ENCODE results near the gene COL18A1.

The COL18A1 gene

DNA sequence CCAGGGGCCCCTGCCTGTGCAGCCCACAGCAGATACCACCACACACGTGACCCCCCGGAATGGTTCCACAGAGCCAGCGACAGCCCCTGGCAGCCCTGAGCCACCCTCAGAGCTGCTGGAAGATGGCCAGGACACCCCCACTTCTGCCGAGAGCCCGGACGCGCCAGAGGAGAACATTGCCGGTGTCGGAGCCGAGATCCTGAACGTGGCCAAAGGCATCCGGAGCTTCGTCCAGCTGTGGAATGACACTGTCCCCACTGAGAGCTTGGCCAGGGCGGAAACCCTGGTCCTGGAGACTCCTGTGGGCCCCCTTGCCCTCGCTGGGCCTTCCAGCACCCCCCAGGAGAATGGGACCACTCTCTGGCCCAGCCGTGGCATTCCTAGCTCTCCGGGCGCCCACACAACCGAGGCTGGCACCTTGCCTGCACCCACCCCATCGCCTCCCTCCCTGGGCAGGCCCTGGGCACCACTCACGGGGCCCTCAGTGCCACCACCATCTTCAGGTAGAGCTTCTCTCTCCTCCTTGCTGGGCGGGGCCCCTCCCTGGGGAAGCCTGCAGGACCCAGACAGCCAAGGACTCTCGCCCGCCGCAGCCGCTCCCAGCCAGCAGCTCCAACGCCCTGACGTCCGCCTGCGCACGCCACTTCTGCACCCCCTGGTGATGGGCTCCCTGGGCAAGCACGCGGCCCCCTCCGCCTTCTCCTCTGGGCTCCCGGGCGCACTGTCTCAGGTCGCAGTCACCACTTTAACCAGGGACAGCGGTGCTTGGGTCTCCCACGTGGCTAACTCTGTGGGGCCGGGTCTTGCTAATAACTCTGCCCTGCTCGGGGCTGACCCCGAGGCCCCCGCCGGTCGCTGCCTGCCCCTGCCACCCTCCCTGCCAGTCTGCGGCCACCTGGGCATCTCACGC is 51.0 kb downstream of the COL18A1 start:
- no peak for DNase-seq (ENCODE audit: low spot score)

DNA sequence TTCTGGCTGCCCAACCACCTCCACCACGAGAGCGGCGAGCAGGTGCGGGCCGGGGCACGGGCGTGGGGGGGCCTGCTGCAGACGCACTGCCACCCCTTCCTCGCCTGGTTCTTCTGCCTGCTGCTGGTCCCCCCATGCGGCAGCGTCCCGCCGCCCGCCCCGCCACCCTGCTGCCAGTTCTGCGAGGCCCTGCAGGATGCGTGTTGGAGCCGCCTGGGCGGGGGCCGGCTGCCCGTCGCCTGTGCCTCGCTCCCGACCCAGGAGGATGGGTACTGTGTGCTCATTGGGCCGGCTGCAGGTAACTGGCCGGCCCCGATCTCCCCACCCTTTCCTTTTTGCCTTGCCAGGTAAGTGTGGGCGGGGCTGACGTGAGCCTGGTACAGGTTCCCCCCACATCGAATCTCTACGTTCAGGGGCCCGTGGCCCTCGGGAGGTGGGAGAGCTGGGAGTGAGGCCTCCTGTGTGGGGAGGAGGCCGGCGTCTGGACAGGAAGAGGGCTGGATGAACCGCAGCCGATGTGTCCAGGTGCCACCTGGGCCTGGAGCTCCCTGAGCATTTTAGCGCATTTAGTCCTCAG is 51.7 kb downstream of the COL18A1 start:
- DNase-seq (ENCODE audit: low spot score), result no peak

DNA sequence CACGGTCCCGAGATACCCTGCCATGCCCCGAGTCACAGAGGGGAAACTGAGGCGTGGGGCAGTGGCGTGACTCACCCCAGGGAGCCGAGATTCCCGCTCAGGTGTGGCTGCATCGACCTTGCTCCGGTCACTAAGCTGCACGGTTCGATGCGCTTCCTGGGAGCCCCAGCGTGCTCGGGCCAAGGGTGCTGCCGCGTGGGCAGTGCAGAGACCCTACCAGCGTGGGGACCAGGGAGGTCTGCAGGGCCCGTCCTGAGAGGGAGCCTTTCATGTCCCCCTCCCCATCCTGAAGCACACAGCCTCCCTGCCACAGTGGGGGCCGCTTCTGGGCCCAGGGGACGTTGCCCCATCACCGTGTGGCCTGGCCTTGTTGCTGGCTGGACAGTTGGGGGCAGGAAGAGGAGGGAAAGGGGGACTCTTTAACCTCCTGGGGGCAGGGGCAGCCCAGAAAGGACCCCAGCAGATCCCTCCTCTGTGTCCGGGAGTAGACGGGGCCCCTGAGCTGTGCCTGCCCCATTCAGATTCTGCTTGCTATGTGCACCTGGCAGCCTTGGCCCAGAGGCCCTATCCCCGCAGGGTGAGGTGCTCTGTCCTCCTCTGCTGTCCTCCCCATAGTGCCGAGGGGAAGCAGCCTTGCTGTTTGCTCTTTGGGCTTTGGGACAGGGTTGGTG is 52.3 kb downstream of the COL18A1 start:
- no peak for DNase-seq (ENCODE audit: low spot score)

DNA sequence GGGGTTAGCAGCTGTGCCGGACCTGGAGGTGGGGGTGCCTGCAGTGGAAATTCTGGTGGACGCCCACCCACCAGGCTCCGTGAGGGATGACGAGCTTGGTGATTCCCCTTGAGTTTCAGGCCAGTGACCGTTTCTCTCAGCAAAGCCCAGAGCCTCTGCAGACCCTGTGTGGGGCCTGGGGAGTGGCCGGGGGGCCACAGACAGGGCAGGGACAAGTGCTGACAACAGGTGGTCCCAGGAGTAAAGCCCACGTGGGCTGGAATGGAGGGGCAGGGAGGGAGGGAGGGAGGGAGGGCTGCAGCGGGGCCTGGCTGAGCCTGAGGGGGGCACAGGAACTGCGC is 52.8 kb downstream of the COL18A1 start:
- DNase-seq (ENCODE audit: low spot score), result no peak

DNA sequence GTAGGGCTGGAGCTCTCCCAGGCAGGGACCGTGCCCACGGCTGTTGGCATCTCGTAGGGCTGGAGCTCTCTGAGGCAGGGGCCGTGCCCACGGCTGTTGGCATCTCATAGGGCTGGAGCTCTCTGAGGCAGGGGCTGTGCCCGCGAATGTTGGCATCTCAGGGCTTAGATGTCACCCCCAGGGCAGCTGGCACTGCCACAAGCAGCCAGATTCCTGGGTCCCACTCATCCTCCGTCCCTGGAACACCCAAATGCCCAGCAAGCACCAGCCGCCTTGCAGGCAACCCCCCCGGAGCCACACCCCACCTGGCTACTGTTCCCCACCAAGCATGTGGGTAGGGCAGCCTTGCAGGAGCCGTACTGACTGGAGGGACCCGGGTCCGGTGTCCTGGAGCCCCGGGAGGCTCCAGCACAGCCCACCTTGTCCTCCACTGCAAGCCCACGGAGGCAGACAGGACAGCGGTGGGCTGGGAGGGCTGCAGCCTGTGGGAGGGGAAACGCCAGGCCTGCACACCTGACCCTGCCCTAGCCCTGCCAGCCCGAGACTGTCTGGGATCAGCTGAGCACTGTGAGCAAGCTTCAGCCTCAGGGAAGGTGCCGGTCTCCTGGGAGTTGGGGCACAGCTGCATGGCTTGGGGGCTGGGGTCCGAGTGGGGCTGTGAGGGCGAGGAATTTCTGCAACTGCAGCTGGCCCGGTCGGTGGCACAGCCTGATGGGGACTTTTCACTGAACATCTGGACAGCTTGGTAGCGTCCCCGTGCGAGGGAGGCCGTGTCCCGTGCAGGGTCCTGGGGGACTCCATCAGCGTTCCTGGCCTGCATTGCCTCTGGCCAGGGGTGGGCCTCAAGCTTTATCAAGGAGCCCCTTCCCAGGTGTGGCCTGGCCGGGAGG is 53.6 kb downstream of the COL18A1 start:
- DNase-seq (ENCODE audit: low spot score), result no peak

DNA sequence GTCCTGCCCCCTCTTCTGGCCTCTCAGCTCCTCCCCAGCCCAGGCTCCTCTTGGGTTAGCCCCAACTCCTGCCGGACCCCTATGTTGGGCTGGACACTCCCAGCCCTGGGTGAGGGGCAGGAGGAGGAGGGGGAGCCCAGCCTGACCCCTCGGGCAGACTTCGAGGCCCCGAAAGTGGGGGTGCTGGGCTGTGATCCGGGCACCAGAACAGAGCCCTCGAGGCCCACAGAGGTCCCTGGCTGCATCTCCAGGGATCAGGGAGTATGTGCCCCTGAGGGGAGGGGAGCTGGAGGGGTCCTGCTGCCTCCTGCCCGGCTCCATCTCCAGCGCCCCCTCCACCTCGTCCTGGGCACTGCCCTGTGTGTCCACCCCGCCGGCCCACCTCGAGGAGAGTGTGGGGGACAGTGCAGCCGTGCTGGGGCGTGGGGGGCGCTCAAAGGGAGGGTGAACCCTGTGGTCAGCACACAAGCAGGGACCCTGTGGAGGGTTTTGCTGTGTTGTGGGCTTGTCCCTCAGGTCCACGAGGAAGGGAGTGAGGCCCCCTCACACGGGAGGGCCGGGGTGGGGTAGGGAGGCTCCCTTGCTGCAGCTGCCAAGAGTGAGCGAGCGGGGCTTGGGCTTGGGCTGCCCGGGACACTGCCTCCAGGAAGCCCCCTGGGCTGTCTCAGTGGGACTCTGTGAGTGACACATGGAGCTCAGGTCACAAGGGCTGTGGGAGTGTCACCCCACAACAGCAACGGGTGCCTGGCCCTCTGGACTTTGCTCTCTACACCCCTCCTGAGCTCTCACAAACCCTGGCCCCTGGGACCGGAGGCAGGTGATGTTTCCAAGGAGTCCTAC is 54.4 kb downstream of the COL18A1 start:
- no peak for DNase-seq (ENCODE audit: low spot score)

DNA sequence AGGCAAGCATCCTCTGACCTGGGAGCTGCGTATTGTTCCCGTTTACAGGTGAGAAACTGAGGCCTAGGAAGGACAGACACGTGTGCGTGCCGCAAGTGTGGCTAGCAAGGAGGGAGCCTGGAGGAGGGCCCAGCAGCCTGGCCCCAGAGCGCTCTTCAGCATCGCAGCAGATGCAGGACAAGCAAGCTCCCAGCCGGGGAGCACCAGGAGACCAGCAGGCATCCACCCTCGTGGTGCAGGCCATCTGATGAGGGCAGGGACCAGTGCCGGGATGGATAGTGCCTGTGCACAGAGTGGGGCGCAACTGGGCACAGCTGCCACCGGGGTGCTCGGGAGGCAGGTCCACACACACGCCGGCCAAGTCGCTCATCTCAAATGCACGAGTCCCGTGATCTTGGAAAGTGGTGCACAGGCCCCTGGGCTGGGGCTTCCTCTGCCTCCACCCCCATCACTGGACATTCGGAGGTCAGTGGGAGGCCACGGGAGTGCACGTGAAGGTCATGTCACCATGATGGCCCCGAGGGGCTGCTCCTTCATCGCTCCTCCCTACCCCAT is 55.1 kb downstream of the COL18A1 start:
- DNase-seq (ENCODE audit: low spot score), result no peak

DNA sequence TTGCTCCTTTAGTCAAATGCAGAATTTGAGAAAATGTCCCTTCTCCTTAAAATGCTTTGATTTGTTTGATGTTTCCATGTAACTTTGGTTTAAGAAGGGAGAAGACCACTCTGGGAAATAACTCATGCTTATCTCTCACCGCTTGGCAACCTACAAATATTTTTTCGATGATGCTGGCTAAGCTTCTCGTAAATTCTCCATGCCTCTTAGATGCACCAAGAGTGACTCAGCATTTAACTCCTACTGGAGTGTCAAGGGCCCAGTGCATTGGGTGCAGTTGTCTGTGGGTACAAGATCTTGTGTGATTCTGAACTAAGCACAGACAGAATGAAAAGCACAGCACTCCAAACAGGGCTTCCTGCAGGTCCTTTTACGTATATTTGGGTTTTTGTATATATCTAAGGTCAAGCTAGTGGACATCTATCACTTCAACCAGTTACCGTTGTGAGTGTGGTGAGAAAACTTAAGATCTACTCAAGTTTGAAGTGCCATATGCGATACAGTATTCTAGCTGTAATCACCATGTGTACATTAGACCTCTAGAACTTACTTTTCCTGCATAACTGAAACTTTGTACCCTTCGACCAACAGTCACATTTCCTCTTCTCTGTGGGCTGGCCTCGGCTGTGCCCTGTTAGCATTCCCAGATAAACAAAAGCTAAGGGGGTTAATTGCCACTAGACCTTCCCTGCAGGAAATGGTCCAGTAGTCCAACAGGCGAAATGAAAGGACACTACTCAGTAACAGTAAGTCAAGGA is 55.8 kb downstream of the COL18A1 start:
- no peak for DNase-seq (ENCODE audit: low spot score)

DNA sequence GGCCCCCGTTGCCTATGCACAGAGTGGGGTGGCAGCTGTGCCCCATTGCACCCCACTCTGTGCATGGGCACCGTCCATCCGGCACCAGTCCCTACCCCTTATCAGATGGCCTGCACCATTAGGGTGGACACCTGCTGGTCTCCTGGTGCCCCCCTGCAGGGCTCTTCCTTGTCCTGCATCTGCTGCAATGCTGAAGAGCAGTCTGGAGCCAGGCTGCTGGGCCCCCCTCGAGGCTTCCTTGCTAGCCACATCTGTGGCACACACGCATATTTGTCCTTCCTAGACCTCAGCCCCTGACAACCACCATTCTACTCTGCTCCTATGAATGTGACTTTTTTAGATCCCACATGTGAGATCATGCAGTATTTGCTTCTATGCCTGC is 56.4 kb downstream of the COL18A1 start:
- DNase-seq (ENCODE audit: low spot score), result no peak

DNA sequence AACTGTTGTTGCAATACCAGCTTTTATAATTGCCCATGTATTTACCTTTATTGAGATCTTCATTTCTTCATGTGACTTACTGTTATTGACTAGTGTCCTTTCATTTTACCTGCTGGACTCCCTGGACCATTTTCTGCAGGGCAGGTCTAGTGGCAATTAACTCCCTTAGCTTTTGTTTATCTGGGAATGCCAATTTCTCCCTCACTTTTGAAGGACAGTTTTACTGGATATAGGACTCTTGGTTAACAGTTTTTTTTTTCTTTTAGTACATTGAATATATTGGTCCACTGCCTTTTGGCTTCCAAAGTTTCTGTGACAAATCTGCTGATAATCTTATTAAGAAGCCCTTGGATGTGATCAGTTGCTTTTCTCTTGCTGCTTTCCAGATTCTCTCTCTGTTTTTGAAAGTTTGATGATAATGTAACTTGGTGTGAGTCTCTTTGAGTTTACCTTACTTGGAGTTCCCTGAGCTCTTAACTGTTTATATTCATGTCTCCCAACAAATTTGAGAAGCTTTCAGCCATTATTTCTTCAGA is 56.9 kb downstream of the COL18A1 start:
- DNase-seq (ENCODE audit: low spot score), result no peak

DNA sequence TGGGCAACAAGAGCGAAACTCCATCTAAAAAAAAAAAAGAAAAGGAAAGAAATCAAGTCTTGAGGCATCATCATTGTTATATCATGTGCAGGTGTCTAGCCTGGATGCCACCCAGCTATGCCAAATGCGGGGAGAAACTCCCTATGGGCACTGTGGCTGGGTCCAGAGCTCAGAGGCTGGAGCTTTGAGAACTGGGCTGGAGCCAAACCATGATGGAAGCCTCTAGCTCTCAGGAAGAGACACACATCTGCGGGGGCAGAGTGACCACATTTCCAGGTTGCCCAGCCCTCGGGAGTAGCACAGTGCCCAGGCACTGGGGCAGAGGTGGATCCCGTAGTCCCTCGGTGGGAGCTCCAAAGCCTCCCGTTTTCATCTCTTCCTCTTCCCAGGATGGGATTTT is 58.9 kb downstream of the COL18A1 start:
- no peak for DNase-seq (ENCODE audit: low spot score)

DNA sequence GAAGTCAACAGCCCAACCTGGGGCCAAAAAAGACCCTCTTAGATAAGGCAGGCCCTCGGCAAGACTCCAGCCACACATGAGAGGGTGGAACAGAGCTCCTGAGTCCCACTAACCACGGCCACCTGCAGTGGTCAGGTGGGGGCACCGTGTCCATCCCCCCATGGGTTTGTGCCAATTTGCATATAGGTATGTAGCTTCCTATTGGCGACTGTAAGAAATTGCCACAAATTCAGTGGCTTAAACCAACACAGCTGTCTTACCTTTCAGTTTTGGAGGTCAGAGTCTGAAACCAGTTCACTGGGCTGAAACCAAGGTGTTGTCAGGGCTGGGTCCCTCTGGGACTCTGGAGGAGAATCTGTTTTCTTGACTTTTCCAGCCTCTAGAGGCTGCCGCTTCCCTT is 59.3 kb downstream of the COL18A1 start:
- DNase-seq (ENCODE audit: low spot score), result no peak

DNA sequence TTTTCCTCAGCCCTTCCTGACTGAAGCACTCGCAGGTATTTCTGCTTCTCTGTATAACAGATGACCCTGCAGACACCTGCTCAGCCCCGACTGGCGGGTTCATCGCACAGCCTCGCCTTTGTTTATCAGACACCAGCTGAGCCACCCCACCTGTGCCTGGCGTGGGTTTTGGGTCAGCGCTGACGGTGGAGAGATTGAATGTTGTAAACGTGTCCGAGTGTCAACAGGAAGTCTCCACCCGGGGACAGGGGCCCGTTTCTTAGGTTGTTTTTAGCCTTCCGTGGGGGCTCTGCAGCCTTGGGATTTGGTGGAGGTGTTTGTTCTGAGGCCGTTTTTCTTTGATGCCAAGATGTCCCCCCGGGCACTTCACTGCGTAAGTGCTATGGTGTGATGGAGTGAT is 60.1 kb downstream of the COL18A1 start:
- no peak for DNase-seq (ENCODE audit: low spot score)

DNA sequence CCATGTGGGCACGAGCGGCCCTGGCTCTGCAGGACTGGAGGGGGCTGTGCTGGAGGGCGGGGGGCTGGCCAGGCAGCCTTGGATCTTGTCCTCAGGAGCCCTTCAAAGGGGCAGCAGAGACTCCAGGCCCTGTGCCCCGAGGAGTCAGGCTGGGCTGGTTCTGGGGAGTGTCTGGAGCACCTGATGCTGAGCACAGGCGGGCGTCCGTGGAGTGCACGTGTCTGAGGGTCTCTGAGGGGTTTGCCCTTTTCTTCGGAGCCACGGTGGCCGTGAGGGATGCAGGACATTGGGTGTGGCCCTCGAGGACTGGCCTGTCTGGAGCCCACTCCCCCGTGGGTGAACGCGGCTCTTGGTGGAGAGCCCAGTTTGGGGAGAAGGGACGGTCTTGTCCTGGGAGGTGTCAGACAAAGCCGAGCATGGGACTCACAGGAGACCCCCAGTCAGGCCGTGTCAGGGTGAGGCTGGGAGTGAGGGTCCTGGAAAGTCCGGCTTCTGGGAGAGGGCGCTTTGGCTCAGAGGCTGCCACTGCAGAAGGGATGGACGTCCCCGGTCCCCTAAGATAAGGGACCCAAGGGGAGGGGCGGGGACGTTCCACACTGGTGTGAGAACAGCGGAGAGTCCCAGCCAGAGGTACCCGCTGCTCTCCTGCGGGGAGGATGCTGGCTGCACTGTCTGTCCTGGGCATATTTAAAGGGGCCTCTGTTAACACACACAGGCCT is 60.8 kb downstream of the COL18A1 start:
- no peak for DNase-seq (ENCODE audit: low spot score)

DNA sequence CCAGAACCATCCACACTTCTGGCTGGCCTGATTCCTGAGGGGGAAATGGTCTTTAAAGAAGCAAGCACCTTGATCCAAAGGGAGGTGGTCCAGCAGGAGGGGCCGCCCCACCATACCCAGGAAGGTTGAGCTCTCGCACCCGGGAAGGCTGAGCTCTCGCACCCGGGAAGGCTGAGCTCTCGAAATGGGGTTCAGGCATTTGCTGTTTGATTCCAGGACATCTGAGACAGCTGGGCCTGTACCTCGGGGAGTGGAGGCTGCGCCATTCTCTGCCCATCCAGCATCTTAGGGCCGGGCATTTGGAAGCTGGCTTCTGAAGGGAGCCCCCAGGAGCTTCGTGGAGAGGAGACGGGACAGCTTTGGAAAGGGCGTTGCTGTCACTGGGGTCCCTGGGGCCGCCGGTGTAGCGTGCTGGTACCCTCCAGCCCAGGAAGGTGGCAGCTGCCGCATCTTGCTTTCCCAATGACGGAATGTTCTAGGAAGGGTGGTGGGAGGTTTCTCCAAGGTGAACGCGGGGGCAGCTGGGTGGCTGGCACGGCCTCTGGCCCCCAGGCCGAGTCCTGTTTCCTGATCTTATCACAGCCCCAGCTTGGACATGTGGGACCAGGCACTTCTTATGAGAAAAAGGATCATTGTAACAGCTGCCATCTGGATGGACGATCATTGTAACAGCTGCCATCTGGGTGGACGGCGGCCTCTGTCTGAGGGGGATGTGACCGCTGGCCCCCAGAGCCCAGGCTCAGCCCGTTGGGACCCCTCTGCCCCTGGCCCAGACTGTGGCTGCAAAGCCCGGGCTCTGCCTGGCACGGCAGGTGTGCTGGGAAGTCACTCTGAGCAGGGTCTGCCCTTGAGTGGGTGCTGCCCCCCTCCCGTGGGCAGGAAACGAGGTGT is 61.6 kb downstream of the COL18A1 start:
- DNase-seq (ENCODE audit: low spot score), result no peak

DNA sequence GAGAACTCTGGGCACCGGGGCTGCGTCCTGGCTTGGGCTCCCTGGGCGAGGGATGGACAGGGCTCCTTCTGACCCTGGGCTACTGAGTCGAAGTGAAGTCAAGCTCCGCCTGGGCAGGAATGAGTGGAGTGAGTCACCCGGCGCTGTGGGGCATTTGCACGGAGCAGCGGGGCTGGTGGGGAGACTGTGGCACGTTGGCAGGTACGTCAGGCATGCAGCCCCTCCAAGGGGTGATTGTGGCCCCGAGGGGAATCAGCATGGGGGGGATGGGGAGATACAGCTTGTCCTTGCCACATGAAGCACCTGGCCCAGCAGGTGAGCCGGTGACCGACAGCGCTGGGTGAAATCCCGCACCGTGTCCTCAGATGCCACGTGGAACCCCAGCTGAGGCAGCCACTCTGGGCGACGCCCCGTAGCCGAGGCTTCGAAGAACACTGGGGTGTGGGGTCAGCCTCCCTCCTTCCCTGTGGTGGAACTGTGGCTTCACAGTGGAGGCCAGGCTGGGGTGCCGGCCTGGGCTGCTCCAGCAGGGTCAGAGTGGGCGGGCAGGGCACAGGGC is 62.3 kb downstream of the COL18A1 start:
- DNase-seq (ENCODE audit: low spot score), result no peak

DNA sequence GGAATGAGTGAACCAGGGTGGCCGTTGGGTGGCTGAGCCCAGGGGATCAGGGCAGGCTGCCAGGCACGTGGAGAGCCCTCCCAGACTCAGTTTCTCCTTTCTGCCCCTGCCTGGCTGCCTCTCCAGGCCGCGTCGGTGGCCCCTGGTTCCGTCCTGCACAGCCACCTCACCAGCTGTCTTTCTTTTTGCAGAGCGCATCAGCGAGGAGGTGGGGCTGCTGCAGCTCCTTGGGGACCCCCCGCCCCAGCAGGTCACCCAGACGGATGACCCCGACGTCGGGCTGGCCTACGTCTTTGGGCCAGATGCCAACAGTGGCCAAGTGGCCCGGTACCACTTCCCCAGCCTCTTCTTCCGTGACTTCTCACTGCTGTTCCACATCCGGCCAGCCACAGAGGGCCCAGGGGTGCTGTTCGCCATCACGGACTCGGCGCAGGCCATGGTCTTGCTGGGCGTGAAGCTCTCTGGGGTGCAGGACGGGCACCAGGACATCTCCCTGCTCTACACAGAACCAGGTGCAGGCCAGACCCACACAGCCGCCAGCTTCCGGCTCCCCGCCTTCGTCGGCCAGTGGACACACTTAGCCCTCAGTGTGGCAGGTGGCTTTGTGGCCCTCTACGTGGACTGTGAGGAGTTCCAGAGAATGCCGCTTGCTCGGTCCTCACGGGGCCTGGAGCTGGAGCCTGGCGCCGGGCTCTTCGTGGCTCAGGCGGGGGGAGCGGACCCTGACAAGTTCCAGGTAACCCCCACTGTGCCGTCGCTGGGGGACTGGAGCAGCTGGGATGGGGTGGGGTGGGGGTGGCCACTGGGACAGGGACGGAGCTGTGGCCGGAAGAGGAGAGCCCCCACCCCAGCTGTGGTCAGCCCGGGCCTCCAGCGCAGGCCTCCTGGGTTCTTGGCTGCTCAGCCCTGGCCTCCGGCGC is 63.3 kb downstream of the COL18A1 start:
- no peak for DNase-seq (ENCODE audit: low spot score)

Data from SW480 (cell line).